ENCODE data around the gene NPIPB2.

The NPIPB2 gene

DNA sequence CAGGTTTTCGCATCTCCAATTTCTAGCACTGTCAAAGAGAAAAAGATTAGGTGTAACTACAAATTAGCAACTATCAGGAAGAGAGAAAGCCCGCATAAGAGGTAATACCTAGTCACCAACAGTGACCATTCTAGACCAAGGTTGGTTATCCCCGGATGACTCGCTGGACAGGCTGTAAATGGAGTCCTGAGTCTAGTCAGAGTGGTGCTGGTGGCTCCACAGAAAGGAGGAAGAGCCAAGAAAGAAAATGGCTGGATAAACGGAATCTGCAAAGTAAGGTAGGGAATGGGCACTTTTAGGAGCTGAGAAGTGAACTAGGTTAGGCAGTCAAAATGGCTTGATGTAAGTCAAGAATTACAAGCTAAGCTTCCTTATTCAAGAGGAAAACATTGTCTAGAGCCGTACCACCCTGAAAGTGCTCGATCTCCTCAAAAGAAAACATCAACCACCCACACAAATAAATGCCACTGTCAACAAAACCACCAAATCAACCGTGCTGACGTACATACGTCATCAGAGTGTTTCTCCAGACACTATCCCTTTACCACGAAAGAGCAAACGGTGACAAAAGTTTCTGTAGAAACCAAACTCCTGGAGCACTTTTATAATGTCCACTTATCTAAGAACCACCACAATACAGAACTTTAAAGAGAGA is 28.3 kb downstream of the NPIPB2 start:
- H3K4me2 ChIP-seq (ENCODE audit: low read depth, low read length): peak overlapping the region; percentile 89
- H3K79me2 ChIP-seq (ENCODE audit: low read length): peaks cover 70% of the 10 kb centered on the region
- H3K9me3 ChIP-seq (replicated peaks; ENCODE audit: insufficient read depth, low read length): no peaks in the 10 kb centered on the region
- peaks cover 3% of the 10 kb centered on the region; the same call in 1 of the 2 replicates for H3K36me3 ChIP-seq (replicated peaks; ENCODE audit: insufficient read depth, low read length)
- no peak overlapping the region for H2AFZ ChIP-seq (ENCODE audit: low read length)
- 0 out of 2 replicates have a peak, but pooled peaks cover 4% of the 10 kb centered on the region for H3F3A ChIP-seq (ENCODE audit: insufficient read depth, low read length)
- H3K4me3 ChIP-seq (ENCODE audit: low read length): peak overlapping the region; percentile 86
- TF ChIP-seq EZH2phosphoT487 (IDR thresholded peaks at IDR 0.05; ENCODE audit: low read length): no peak
- no peak for TF ChIP-seq EZH2 (optimal IDR thresholded peaks at IDR 0.05; ENCODE audit: low read depth, low read length)
- TF ChIP-seq, protein P1, sequence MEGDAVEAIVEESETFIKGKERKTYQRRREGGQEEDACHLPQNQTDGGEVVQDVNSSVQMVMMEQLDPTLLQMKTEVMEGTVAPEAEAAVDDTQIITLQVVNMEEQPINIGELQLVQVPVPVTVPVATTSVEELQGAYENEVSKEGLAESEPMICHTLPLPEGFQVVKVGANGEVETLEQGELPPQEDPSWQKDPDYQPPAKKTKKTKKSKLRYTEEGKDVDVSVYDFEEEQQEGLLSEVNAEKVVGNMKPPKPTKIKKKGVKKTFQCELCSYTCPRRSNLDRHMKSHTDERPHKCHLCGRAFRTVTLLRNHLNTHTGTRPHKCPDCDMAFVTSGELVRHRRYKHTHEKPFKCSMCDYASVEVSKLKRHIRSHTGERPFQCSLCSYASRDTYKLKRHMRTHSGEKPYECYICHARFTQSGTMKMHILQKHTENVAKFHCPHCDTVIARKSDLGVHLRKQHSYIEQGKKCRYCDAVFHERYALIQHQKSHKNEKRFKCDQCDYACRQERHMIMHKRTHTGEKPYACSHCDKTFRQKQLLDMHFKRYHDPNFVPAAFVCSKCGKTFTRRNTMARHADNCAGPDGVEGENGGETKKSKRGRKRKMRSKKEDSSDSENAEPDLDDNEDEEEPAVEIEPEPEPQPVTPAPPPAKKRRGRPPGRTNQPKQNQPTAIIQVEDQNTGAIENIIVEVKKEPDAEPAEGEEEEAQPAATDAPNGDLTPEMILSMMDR (IDR thresholded peaks at IDR 0.05; ENCODE audit: low read length): no peak
- H4K20me1 ChIP-seq (ENCODE audit: insufficient read depth, low read length): peaks cover 45% of the 10 kb centered on the region
- H3K4me1 ChIP-seq (ENCODE audit: low read length): peaks cover 16% of the 10 kb centered on the region
- peak overlapping the region; percentile 61 for H3K27ac ChIP-seq (ENCODE audit: low read length)
- H3K9me2 ChIP-seq (replicated peaks; ENCODE audit: insufficient read depth, low read length): no peaks in the 10 kb centered on the region
- no peak for DNase-seq
- H3K27me3 ChIP-seq (replicated peaks; ENCODE audit: insufficient read depth, low read length): no peaks in the 10 kb centered on the region
- peak overlapping the region; percentile 87 for H3K9ac ChIP-seq (ENCODE audit: low read length)

DNA sequence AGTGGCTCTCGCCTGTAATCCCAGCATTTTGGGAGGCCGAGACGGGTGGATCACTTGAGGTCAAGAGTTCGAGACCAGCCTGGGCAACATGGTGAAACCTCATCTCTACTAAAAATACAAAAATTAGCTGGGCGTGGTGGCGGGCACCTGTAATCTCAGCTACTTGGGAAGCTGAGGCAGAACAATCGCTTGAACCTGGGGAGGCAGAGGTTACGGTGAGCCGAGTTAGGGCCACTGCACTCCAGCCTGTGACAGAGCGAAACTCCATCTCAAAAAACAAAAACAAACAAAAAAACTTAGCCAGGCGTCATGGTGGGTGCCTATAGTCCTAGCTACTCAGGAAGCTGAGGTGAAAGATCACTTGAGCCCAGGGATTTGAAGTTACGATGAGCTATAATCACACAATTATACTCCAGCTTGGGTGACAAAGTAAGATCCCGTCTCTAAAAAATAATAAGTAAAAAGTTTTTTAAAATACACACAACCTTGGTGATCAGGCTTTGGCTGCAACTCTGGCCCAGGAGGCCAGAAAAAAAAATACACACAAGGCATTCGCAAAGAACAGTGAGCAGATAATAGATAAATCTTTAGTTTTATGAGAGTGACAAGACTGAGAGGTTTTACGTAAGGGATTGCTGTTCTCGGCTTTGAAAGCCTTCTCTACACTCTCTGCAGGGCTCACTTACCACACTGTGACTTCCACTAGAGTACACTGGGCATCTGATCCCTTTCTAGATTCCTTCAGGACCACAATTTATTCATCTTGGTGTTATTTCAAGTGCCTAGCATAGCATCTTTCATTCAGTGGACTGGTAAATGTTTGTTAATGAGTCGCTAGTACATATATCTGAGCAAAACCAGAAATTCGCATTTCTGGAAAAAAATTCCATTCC is 31.9 kb downstream of the NPIPB2 start:
- peaks cover 76% of the 10 kb centered on the region for H4K20me1 ChIP-seq (ENCODE audit: insufficient read depth, low read length)
- DNase-seq: no peak
- no peak overlapping the region for H3K4me2 ChIP-seq (ENCODE audit: low read depth, low read length)
- no peak overlapping the region for H3K9ac ChIP-seq (ENCODE audit: low read length)
- peaks cover 10% of the 10 kb centered on the region for H3K4me1 ChIP-seq (ENCODE audit: low read length)
- no peak overlapping the region for H3K27ac ChIP-seq (ENCODE audit: low read length)
- H3K9me2 ChIP-seq (replicated peaks; ENCODE audit: insufficient read depth, low read length): no peaks in the 10 kb centered on the region
- H3K36me3 ChIP-seq (replicated peaks; ENCODE audit: insufficient read depth, low read length): peaks cover 3% of the 10 kb centered on the region; the same call in 1 of the 2 replicates
- no peaks in the 10 kb centered on the region for H3K27me3 ChIP-seq (replicated peaks; ENCODE audit: insufficient read depth, low read length)
- no peak overlapping the region for H3K4me3 ChIP-seq (ENCODE audit: low read length)
- no peak overlapping the region for H2AFZ ChIP-seq (ENCODE audit: low read length)
- peaks cover 98% of the 10 kb centered on the region for H3K79me2 ChIP-seq (ENCODE audit: low read length)
- H3F3A ChIP-seq (ENCODE audit: insufficient read depth, low read length): peaks cover 8% of the 10 kb centered on the region; the same call in 1 of the 2 replicates
- no peaks in the 10 kb centered on the region for H3K9me3 ChIP-seq (replicated peaks; ENCODE audit: insufficient read depth, low read length)
- TF ChIP-seq EZH2 (optimal IDR thresholded peaks at IDR 0.05; ENCODE audit: low read depth, low read length) (no peak), EZH2phosphoT487 (IDR thresholded peaks at IDR 0.05; ENCODE audit: low read length) (no peak)
- TF ChIP-seq, protein P1 (IDR thresholded peaks at IDR 0.05; ENCODE audit: low read length): no peak

GRCh38 chr16:11907160-11907970 is 34.5 kb downstream of the NPIPB2 start:
- Histone ChIP-seq H3K27me3 (replicated peaks; ENCODE audit: insufficient read depth, low read length) (no peaks in the 10 kb centered on the region), H3K4me2 (ENCODE audit: low read depth, low read length) (no peak overlapping the region), H3K36me3 (replicated peaks; ENCODE audit: insufficient read depth, low read length) (peaks cover 2% of the 10 kb centered on the region; the same call in 1 of the 2 replicates), H3K4me3 (ENCODE audit: low read length) (no peak overlapping the region), H3K27ac (ENCODE audit: low read length) (no peak overlapping the region), H3F3A (ENCODE audit: insufficient read depth, low read length) (peaks cover 8% of the 10 kb centered on the region; the same call in 1 of the 2 replicates), H3K9ac (ENCODE audit: low read length) (no peak overlapping the region), H4K20me1 (ENCODE audit: insufficient read depth, low read length) (peaks cover 61% of the 10 kb centered on the region), H3K79me2 (ENCODE audit: low read length) (peaks cover 98% of the 10 kb centered on the region), H2AFZ (ENCODE audit: low read length) (no peak overlapping the region), H3K4me1 (ENCODE audit: low read length) (no peaks in the 10 kb centered on the region), H3K9me2 (replicated peaks; ENCODE audit: insufficient read depth, low read length) (no peaks in the 10 kb centered on the region), H3K9me3 (replicated peaks; ENCODE audit: insufficient read depth, low read length) (no peaks in the 10 kb centered on the region)
- TF ChIP-seq EZH2 (optimal IDR thresholded peaks at IDR 0.05; ENCODE audit: low read depth, low read length): no peak
- TF ChIP-seq EZH2phosphoT487 (IDR thresholded peaks at IDR 0.05; ENCODE audit: low read length): no peak
- TF ChIP-seq, protein P1 (IDR thresholded peaks at IDR 0.05; ENCODE audit: low read length): no peak
- no peak for DNase-seq
